Measurements from ENCODE around the gene NUP98. TPM values are rescaled to one million over a fixed set of nuclear protein-coding genes. Genes with fewer than 3 reads are reported as not detected.
A peak's percentile ranks its signal among the peaks of the same experiment; 100 is the strongest.

Gene NUP98
- total RNA-seq: 80.3 and 83.4 TPM in 2 replicates
- long read RNA-seq, transcript NUP98-204 (20 exons, 3,923 nt): major isoform, 9 of 84 reads
- long read RNA-seq, partial matches to known transcripts: 50 of 84 reads
- long read RNA-seq, other reads (novel, unspliced or antisense): 21 of 84 reads

GRCh38 chr11:3797329-3798090 lies at the start of gene NUP98:
Gene NUP98 (minus strand): TSS chr11:3797554. CDS start chr11:3782117, 15,437 bp downstream.
- Mint-ChIP-seq H3K27me3 (no peaks in the 10 kb centered on the region), H3K9me3 (ENCODE audit: low read depth) (no peaks in the 10 kb centered on the region), H3K4me3 (ENCODE audit: low read depth) (peak within 1 kb of the TSS; percentile 92), H3K36me3 (ENCODE audit: insufficient read depth) (peaks cover 7% of the 10 kb centered on the region), H3K27ac (peak within 1 kb of the TSS; percentile 97), H3K4me1 (ENCODE audit: low read depth) (peaks cover 20% of the 10 kb centered on the region)
- DNase-seq (ENCODE audit: low spot score, unreplicated experiment): peak; percentile 99
- no peak for TF ChIP-seq CTCF (IDR thresholded peaks at IDR 0.05; ENCODE audit: unreplicated experiment)

DNA sequence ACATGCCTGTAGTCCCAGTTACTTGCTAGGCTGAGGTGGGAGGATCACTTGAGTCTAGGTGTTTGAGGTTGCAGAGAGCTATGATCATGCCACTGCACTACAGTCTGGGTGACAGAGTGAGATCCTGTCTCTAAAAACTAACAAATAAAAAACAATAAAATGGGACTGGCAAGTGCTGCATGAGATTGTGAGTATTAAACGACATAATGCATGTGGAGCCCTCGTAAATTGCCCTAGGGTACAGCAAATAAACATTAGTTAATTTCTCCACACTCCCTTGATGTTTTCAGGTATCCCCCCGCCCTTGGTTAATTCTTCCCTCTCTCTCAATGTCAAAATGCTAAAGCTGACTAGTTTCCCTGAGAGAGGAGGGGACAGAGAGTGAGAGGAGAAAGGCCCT lies 48.3 kb upstream of the NUP98 start:
- Mint-ChIP-seq H3K27ac (no peak overlapping the region), H3K4me1 (ENCODE audit: low read depth) (no peaks in the 10 kb centered on the region), H3K36me3 (ENCODE audit: insufficient read depth) (no peaks in the 10 kb centered on the region), H3K27me3 (peaks cover 5% of the 10 kb centered on the region), H3K9me3 (ENCODE audit: low read depth) (no peaks in the 10 kb centered on the region), H3K4me3 (ENCODE audit: low read depth) (no peak overlapping the region)
- no peak for TF ChIP-seq CTCF (IDR thresholded peaks at IDR 0.05; ENCODE audit: unreplicated experiment)
- DNase-seq (ENCODE audit: low spot score, unreplicated experiment): no peak

DNA sequence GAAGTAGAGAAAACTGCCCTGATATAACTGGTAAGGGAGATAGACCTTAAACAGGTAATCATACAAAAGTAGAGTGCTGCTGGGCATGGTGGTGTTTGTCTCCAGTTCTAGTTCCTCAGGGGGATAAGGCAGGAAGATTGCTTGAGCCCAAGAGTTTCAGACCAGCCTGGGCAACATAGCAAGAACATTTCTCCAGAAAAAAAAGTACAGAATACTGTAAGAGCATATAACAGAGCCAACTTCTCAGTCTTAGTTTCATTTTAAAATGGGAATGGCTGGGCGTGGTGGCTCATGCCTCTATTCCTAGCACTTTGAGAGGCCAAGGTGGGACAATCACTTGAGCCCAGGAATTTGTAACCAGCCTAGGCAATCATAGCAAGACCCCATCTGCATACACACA lies 47.9 kb upstream of the NUP98 start:
- no peak for TF ChIP-seq CTCF (IDR thresholded peaks at IDR 0.05; ENCODE audit: unreplicated experiment)
- Mint-ChIP-seq H3K27me3 (peaks cover 5% of the 10 kb centered on the region), H3K4me1 (ENCODE audit: low read depth) (no peaks in the 10 kb centered on the region), H3K27ac (no peak overlapping the region), H3K36me3 (ENCODE audit: insufficient read depth) (no peaks in the 10 kb centered on the region), H3K9me3 (ENCODE audit: low read depth) (no peaks in the 10 kb centered on the region), H3K4me3 (ENCODE audit: low read depth) (no peak overlapping the region)
- DNase-seq (ENCODE audit: low spot score, unreplicated experiment): no peak

DNA sequence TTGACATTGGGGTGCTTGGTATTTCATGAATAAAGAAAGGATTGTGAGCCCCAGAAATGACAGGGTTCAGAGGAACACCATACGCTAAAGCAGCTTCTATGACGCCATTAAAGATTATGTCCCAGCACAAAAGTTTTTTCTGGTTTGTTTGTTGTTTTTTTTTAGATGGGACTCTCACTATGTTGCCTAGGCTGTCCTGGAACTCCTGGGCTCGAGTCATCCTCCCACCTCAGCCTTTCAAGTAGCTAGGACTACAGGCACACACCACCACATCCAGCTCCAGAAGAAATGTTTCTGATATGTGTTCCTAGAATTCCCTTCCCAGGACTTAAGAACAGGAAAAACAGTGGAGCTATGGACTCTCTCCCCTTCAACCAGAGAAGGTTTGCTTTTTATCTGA lies 46.0 kb upstream of the NUP98 start:
- peaks cover 5% of the 10 kb centered on the region for H3K27me3 Mint-ChIP-seq
- H3K36me3 Mint-ChIP-seq (ENCODE audit: insufficient read depth): no peaks in the 10 kb centered on the region
- TF ChIP-seq CTCF (IDR thresholded peaks at IDR 0.05; ENCODE audit: unreplicated experiment): no peak
- H3K4me1 Mint-ChIP-seq (ENCODE audit: low read depth): peaks cover 10% of the 10 kb centered on the region
- no peaks in the 10 kb centered on the region for H3K9me3 Mint-ChIP-seq (ENCODE audit: low read depth)
- DNase-seq (ENCODE audit: low spot score, unreplicated experiment): no peak
- no peak overlapping the region for H3K27ac Mint-ChIP-seq
- no peak overlapping the region for H3K4me3 Mint-ChIP-seq (ENCODE audit: low read depth)

DNA sequence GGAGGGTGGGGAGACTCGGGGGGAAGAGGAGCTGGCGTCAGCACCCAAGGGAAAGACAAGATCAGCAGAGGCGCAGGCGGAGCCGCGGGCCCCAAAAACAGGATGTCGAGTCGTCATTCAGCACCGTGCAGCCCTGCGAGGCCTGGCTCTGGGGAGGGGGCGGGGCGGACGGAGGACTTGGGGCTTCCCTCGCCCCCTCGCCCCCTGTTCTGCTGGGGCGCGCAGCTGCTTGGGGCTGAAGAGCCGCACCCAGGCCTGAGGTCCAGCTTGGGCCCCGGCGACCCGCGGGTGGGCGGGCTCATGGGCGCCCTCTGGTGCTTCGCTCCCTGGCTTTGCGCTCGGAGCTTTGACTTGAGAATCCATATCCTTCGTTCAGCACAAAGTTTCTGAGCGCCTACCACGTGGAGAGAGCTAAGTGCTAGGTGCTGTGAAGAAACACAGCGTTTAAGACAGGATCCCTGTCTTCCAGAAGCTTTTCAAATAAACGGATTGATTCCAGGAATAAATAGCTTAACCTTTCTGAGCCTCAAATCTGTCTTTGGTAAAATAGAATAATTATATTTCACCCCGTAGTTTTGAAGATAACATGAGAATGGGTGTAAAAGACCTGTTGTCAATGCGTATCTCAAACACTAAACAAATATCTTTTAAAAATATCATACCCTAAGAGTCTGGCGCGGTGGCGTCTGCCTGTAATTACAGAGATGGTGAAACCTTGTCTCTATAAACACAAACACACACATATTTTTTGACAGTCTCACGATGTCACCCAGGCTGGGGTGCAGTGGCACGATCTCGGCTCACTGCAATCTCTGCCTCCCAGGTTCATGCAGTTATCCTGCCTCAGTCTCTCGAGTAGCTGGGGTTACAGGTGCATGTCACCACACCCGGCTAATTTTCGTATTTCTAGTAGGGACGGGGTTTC lies 44.3 kb upstream of the NUP98 start:
- H3K27ac Mint-ChIP-seq: peak overlapping the region; percentile 90
- peak; percentile 80 for TF ChIP-seq CTCF (IDR thresholded peaks at IDR 0.05; ENCODE audit: unreplicated experiment)

More for the DNA sequence above, 44.3 kb upstream of the NUP98 start:
- Mint-ChIP-seq H3K36me3 (ENCODE audit: insufficient read depth) (no peaks in the 10 kb centered on the region), H3K4me1 (ENCODE audit: low read depth) (peaks cover 10% of the 10 kb centered on the region), H3K4me3 (ENCODE audit: low read depth) (peak overlapping the region; percentile 79), H3K9me3 (ENCODE audit: low read depth) (no peaks in the 10 kb centered on the region), H3K27me3 (peaks cover 5% of the 10 kb centered on the region)
- DNase-seq (ENCODE audit: low spot score, unreplicated experiment): peak; percentile 79
